Prostate gland (tissue), 2 donors: ENCODE results near the gene PTCHD4.
"Not testable (repeated sequence)": the region's sequence is repeated elsewhere in the genome, so short reads cannot be mapped to it uniquely, and the experiment has no call there.

Experiments used
- POLR2A ChIP-seq: fragments of 450-650 bp; IDR thresholded peaks from one replicate; pipeline ENCODE4 v1.6.1; 2016; ENCODE audit warnings: antibody characterized with exemption, mild to moderate bottlenecking
- POLR2AphosphoS5 ChIP-seq: sonication (generic); formaldehyde crosslinking; IDR thresholded peaks from one replicate; pipeline ENCODE4 v1.6.1; 2017; ENCODE audit warnings: antibody characterized with exemption
- TF ChIP-seq, protein P1 (sequence below), 4 experiments: fragments of 200-600 bp in 2 of 4; fragments of 450-650 bp in 2 of 4; sonication (generic) in 2 of 4; IDR thresholded peaks; 1 replicate in 3 of 4; 2 replicates in 1 of 4; pipeline ENCODE4 v1.5.1; 2016 to 2019; ENCODE audit warnings: antibody characterized with exemption in 4 of 4, mild to moderate bottlenecking in 2 of 4, moderate library complexity in 2 of 4

DNA sequence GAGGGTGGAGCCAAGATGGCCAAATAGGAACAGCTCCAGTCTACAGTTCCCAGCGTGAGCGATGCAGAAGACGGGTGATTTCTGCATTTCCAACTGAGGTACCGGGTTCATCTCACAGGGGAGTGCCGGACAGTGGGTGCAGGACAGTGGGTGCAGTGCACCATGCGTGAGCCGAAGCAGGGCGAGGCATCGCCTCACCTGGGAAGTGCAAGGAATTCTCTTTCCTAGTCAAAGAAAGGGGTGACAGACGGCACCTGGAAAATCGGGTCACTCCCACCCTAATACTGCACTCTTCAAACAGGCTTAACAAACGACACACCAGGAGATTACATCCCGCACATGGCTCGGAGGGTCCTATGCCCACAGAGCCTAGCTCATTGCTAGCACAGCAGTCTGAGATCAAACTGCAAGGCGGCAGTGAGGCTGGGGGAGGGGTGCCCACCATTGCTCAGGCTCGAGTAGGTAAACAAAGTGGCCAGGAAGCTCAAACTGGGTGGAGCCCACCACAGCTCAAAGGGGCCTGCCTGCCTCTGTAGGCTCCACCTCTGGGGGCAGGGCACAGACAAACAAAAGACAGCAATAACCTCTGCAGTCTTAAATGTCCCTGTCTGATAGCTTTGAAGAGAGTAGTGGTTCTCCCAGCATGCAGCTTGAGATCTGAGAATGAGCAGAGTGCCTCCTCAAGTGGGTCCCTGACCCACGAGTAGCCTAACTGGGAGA is 8.4 kb downstream of the PTCHD4 start:
- TF ChIP-seq, protein P1, sequence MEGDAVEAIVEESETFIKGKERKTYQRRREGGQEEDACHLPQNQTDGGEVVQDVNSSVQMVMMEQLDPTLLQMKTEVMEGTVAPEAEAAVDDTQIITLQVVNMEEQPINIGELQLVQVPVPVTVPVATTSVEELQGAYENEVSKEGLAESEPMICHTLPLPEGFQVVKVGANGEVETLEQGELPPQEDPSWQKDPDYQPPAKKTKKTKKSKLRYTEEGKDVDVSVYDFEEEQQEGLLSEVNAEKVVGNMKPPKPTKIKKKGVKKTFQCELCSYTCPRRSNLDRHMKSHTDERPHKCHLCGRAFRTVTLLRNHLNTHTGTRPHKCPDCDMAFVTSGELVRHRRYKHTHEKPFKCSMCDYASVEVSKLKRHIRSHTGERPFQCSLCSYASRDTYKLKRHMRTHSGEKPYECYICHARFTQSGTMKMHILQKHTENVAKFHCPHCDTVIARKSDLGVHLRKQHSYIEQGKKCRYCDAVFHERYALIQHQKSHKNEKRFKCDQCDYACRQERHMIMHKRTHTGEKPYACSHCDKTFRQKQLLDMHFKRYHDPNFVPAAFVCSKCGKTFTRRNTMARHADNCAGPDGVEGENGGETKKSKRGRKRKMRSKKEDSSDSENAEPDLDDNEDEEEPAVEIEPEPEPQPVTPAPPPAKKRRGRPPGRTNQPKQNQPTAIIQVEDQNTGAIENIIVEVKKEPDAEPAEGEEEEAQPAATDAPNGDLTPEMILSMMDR (IDR thresholded peaks at IDR 0.05) = not testable (repeated sequence)
- TF ChIP-seq POLR2A, POLR2AphosphoS5: not testable (repeated sequence)
